HG03159 (cell line): ENCODE measurements around the gene BCL2L14.
"Not testable (repeated sequence)": the region's sequence is repeated elsewhere in the genome, so short reads cannot be mapped to it uniquely, and the experiment has no call there.

Experiments
- ATAC-seq: cut with Tn5 transposase; IDR thresholded peaks from one replicate; pipeline ENCODE4 v1.9.1; 2021; ENCODE audit warnings: mild to moderate bottlenecking, moderate library complexity; ENCODE audit not compliant: unreplicated experiment

Gene BCL2L14

GRCh38 chr12:12099102-12099501, 28.4 kb downstream of the BCL2L14 start:
- no peak for ATAC-seq

DNA sequence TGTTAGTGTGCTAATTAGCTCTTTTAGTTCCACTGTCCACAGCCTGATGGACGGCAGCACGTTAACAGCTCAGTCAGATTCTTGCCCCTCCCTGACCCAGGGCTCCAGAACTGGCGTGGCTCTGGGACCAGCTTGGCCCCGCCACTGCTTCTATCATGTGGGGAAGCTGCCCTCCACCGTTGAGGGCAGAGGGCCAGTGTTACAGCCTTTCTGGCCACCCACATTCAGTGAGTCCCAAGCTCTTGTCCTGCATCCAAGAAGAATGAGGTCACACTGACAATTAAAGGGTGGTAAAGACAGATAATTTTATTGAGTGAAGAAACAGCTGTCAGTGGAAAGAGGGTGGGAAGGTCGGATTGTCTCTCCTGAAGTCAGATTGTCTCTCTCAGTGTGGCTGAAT, 36.9 kb downstream of the BCL2L14 start:
- ATAC-seq: no peak

GRCh38 chr12:12108441-12109058, 37.8 kb downstream of the BCL2L14 start:
- no peak for ATAC-seq

DNA sequence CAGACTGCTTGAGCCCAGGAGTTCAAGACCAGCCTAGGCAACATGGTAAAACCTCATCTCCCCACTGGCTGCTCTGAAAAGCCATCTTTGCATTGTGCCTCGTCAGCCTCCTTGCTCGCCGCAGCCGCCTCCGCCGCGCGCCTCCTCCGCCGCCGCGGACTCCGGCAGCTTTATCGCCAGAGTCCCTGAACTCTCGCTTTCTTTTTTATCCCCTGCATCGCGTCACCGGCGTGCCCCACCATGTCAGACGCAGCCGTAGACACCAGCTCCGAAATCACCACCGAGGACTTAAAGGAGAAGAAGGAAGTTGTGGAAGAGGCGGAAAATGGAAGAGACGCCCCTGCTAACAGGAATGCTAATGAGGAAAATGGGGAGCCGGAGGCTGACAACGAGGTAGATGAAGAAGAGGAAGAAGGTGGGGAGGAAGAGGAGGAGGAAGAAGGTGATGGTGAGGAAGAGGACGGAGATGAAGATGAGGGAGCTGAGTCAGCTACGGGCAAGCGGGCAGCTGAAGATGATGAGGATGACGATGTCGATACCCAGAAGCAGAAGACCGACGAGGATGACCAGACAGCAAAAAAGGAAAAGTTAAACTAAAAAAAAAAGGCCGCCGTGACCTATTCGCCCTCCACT, 40.3 kb downstream of the BCL2L14 start:
- not testable (repeated sequence) for ATAC-seq

DNA sequence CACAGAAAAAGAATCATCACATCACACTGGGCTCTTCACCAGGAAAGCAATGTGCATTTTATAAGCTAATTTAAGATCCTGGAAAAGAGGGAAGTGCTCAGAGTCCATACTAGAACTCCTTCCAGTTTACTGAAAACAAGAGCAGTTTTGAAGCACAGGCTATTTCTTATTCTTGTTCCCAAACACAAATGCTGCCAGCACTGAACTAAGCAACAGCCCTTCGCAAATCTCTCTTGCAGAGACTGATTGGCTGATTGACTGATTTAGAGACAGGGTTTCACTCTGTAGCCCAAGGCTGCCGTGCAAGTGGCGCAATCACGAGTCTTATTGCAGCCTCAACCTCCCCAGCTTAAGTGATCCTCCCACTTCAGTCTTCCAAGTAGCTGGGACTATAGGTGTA, 44.8 kb downstream of the BCL2L14 start:
- no peak for ATAC-seq

DNA sequence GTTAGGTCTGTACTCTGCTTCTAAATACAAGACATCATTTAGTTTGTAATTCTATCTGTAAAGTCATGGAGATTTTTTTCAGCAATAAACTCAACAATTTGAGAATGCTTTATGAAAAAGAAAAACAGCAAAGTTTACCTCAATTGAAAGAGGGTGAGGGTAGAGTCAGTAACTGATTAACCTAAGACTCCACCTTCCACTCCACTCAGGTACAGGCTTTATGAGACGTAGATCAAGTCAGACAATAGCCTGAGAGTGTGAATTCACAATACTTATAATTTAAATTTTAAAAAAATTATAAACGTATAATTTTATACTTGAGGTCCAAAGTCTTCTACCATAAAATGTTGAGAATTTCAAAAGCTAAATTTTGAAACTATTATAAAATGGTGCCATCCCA, 45.9 kb downstream of the BCL2L14 start:
- ATAC-seq: no peak

DNA sequence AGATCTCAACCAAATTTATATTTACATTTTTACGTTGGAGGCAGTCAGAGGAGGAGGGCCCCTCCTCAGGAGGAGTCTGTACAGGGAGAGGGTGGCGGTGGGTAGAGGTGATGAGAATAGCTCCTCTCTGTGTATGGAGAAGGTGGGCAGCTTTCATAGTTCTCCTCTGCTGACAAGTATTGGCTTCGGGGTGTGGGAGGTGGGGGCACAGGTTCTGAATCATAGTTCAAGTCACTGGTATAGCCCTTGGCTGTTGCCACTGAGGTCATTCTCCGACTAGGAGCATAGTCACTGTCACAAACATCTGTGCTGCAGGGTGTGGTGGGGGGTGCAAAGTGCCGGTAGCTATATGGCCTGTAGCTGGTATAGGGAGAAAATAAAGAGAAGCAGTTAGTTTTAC, 50.3 kb downstream of the BCL2L14 start:
- ATAC-seq: no peak

DNA sequence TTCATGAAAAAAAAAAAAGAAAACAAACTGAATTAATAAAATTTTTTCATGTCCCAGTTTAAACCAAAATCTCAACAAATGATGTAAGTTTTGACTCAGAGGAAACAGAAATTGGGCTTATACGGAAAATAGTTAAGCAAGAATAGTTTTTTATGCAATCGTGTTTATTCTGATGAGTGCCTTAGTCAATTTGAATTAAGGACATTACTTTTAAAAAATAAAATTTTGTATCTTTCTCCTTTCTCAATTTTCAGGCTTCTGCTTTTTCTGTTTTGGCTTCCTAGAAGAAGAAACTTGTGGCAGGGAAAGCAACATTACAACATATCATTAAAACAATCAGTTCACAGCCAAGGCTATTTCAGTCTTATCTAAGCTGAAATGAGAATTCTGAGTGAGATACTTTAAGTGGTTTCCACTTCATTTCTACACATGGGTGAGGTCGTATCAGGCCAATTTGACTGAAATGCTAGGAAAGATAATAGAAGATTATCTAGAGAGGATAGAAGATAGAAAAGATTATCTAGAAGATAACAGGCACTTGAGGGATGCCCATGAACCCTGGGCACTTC, 52.4 kb downstream of the BCL2L14 start:
- no peak for ATAC-seq

DNA sequence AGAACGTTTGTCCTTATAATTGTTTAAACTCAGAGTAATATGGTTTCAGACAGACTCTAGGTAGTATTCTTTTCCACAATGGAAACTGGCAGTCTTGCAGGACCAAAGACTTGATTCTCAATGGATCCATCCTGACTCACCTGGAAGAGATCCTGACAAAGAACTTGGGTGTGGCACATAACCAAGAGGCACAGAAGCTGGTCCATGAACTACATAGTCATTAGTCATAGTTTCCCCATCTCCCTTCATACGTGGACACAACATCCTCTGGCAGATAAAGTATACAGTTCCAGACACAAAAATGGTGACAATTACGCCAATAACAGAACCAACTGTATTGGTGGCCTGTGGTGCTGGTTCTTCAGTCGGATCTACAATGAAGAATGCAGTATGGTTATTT, 55.8 kb downstream of the BCL2L14 start:
- no peak for ATAC-seq

DNA sequence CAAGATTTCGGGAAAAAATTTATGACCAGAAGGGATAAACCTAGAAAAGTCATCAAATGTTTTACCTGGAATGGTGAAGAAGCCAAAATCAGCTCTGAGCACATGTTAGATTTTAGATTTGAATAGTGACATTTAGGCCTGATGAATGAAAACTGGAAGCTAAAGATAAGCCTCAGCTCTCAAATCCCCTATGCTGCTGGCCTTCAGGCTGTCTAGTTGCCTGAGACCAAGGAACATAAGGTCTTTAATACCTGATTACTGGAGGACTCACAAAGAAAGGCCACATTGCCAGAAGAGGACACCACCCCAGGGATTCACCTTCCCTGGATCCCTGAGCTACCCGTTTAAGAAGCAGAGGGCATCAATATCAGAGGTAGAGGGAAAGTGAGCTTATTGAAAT, 56.6 kb downstream of the BCL2L14 start:
- ATAC-seq: no peak

- no peak for ATAC-seq
Observed at GRCh38 chr12:12128670-12129069, 57.9 kb downstream of the BCL2L14 start.

- ATAC-seq: no peak
Observed at GRCh38 chr12:12133259-12133658, 62.5 kb downstream of the BCL2L14 start.

- no peak for ATAC-seq
Observed at GRCh38 chr12:12133785-12134184, 63.0 kb downstream of the BCL2L14 start.

GRCh38 chr12:12138203-12139154, 67.7 kb downstream of the BCL2L14 start:
- no peak for ATAC-seq

GRCh38 chr12:12141000-12141399, 70.3 kb downstream of the BCL2L14 start:
- ATAC-seq: no peak

DNA sequence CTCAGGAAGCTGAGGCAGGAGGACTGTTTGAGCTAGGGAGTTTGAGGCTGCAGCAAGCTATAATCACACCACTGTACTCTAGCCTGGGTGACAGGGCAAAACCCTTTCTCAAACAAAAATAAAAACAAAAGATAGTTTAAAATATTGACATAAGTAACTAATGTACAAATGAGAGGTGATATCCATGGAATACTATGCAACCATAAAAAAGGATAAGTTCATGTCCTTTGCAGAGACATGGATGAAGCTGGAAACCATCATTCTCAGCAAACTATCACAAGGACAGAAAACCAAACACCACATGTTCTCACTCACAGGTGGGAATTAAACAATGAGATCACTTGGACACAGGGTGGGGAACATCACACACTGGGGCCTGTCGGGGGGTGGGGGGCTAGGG, 73.8 kb downstream of the BCL2L14 start:
- not testable (repeated sequence) for ATAC-seq

DNA sequence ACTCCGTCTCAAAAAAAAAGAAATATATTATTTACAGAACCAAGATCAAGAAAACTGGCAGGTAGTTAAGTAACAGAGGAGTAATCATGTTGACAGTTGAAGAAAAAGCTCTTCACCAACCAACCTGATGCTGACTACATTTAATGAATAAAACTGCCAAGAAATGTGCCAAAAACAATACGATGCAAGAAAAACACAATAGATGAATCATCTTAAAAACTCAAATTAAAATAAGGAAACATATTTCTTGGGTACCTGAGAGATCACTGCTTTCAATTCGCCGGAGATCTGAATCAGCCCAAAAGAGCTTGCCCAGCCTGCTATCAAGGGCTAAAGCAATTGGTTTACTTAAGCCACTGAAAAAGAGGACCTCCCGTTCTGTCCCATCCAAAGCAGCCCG, 76.4 kb downstream of the BCL2L14 start:
- ATAC-seq: no peak
